IPS-NIHi7 (cell line): Measurements from ENCODE around the gene ADAMTSL5.
A peak's percentile ranks its signal among the peaks of the same experiment; 100 is the strongest.
"Not testable (repeated sequence)": the region's sequence is repeated elsewhere in the genome, so short reads cannot be mapped to it uniquely, and the experiment has no call there.

Source experiments
- DNase-seq: peaks from one replicate; pipeline ENCODE4 v3.0.0; 2012; ENCODE audit warnings: mixed read lengths; ENCODE audit errors: extremely low spot score

Gene ADAMTSL5

DNA sequence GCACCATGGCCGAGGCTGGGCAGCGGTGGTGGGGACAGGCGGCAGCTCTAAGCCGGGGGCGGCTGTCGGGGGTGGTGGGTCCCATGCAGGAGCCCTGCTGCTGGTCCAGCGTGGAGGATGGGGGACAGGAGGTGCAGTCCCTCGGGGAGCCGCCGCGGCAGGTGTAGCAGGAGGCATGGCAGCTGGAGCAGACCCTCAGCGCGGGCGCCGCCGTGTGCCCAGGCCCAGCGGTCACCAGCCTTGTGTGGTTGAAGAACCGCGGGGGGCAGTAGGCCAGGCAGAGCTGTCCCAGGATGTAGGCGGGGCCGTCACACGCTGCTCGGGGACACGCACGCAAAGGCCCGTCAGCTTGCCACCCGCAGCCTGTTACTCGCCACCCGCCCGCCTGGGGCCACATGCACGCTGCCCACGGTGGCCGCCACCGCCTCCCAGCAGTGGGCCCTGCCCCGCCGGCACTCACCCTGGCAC lies 30.9 kb downstream of the ADAMTSL5 start:
- no peak for DNase-seq

DNA sequence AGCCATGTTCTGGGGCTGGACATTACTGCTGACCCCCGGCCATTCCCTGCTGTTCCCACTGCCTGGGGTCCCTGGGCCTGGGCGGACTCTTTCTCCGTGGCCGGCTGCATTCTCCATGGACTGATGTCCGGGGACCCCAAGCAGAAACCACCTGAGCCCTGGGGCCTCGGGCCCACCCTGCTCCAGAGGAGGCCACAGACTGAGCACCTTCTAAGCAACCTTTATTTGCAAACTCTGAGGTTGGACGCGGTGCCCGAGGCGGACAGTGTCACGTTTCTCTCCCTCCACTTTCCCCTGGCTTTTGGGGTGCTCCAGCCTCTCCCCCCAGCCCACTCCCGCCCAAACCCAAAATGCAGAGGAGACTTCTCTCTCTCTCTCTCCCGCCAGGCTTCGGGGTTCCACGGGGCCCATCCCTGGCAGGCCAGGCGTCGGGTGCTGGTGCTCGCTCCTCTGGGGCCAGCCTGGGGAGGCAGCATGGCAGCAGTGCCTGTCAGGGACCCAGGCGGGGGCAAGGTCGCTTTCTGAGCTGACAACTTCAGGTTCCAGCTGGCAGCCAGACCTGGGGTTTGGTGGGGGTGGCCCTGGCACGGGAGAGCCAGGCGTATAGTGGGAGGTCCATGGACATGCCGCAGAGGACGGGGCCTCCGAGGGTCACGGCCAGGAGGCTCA lies 31.5 kb downstream of the ADAMTSL5 start:
- DNase-seq: no peak

DNA sequence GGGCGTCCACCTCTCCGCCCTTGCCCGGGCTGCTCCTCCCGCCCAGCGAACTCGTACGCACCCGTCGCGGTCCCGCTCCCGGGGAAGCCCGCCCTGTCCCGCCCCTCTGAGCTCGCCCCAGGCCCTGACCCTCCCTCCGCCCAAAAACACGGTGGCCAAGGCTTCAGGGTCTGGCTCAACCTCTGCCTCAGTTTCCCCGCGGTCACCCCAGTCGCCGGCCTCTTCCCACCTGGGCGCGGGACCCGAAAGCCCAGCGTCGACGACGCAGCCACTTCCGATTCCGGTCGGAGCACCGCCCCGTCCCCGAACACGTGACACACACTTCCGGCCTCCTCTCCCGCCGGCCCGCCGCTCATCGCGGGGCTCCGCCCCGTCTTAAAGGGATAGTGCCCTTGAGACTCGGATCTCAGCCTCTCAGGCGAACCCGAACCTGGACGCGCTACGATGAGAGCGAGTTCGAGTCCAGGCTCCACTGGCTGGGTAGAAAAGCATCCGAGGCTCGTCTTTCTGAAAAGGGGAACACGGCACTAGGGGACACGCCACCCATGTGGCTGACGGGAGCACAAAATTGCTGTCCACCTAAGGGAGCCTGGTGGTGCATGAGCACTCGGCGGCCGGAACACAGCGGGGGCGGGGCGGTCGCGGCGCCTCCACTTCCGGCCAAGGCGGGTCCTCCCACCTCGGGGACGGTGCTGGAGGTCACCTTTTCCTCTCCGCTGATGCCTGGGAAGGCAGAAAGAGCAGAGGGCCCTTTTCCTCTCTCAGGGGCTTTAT lies 33.7 kb downstream of the ADAMTSL5 start, which contains the start of gene C19orf25:
Gene C19orf25 (minus strand): TSS at position 282 of the 774 bp plus-strand sequence. CDS start 312 bp downstream, outside the sequence.
- DNase-seq: peak; percentile 94

DNA sequence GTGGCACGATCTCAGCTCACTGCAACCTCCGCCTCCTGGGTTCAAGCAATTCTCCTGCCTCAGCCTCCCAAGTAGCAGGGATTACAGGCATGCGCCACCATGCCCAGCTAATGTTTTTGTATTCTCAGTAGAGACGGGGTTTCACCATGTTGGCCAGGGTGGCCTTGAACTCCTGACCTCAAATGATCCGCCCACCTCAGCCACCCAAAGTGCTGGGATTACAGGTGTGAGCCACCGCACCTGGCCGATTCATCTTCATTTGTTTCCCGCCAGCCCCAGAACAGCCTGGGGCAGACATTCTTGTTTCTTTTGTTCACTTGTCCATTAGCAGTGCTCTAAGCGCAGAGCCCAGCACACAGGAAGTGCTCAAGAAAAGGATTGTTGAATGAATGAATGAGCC lies 35.8 kb downstream of the ADAMTSL5 start:
- DNase-seq: not testable (repeated sequence)

DNA sequence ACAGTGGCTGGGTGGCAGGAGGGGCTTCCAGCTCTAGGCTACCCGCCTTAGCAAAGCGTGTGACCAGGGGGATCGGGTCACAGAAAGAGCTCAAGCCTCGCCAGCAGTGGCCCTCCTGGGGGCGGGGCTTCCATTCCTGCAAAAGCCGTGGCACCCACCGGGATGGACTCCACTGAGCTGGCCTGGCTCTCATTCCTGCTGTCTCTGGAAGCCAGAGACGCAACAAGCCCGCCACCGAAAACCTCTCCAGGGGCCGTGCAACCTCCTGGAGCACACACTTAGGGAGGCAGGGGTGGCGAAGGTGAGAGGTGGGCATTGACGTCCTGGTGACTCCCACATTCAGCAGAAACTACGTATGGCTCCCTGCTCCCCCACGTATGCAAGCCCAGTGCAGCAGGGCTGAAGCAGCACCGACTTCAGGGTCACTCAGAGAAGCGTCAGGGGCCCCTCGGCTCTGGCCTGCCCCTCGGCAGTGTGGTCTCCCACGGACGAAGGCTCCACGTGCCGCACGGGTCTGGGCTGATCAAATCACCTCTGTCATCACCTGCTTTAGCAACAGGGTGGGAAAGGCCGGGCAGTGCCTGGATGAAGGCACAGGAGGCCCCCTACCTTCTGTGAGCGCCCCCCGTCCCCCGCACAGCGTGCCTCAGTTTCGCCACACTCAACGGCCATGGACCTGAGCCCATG lies 36.9 kb downstream of the ADAMTSL5 start:
- DNase-seq: no peak

DNA sequence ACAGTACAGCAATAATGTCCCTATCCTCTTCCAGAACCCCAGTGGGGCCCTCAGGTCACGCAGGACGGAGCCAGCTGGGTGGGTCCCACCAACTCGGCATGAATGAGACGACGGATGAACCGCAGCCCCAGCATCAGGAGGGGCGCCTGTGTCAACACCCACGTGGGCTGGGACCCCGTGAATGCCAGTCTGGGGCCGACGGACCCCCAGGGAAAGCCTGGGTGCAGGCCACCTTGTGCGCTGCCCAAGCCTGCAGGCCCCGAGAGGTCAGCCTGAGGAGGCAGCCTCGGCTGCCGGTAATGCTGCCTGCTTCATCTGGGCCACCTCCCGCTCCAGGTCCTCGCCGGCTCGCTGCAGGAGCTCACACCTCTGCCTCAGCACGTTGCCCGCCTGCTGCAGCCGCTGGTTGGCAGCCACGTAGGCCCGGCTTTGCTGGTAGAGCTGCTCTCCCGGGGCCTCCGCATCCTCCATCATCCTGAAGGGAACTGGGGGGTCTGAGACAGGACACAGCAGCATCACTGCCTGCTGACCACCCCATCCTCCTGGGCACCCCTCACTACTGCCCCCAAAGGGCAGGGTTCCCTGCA lies 38.0 kb downstream of the ADAMTSL5 start:
- no peak for DNase-seq

DNA sequence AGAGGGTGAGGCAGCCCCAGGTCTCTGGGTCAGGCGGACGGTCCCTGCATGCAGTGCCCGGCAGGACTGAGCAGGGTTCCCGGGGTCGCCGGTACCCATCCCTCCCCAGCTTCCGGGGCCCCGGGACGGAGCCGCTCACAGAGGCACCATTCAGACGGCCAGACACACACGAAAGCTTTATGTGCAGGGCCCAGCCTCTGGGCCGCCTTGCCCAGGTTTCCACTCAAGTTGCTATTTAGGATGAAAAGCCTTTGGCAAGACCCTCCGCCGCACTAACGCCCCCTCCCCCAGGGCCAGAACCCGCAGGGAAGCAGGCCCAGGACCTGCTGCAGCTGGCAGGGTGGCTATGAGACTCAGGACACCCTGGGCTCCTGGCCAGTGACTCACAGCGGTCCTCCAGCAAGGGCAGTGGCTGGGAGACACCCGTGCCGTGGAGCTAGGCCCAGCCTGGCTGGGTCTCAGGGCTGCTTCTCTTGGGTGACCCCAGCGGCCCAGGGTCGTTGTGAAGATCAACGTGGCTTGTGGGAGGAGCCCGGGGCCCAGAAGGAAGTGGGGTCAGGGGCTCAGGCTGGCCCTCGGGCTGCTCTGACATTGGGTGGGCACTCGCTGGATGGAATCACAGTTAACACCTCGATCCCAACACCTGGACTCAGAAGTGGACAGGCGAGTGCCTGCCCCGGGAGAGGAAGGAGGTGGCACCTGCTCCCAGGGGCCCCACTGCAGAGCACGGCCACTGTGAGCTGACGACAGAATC lies 38.6 kb downstream of the ADAMTSL5 start:
- DNase-seq: no peak

DNA sequence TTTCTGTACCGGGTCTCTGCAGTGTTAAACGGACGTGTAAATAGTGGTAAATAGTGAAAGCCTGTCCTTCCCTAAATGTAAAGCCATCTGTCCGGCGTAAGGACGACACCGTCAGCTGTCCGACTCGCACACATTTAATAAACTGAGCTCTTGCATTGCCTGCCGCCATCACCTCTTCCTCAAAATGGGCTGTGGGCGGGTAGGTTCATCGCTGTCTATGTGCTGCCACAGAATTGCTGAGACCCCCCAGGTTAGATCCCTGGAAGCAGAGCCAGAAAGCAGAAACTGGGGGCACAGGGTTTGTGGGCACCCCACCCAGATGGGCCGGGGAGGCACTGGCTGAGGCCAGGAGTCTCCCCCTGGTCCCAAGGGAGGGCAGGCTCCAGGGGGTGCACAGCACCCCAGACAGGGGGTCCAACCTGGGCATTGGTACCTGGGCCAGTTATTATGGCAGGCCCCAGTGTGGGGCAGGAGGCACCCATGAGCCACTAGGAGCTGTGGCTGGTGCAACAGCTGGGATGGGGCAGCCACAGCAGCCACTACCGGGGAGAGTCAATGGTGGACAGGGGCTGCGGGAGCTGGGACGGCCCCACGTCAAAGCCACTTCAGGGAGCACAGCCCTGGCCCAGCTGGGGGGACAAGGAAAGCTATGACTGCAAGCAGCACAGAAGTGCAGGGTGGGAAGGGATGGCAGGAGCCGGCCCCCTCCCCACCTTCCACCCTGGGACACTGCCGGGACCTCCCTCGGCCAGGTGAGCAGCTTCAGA lies 39.6 kb downstream of the ADAMTSL5 start:
- DNase-seq: no peak

DNA sequence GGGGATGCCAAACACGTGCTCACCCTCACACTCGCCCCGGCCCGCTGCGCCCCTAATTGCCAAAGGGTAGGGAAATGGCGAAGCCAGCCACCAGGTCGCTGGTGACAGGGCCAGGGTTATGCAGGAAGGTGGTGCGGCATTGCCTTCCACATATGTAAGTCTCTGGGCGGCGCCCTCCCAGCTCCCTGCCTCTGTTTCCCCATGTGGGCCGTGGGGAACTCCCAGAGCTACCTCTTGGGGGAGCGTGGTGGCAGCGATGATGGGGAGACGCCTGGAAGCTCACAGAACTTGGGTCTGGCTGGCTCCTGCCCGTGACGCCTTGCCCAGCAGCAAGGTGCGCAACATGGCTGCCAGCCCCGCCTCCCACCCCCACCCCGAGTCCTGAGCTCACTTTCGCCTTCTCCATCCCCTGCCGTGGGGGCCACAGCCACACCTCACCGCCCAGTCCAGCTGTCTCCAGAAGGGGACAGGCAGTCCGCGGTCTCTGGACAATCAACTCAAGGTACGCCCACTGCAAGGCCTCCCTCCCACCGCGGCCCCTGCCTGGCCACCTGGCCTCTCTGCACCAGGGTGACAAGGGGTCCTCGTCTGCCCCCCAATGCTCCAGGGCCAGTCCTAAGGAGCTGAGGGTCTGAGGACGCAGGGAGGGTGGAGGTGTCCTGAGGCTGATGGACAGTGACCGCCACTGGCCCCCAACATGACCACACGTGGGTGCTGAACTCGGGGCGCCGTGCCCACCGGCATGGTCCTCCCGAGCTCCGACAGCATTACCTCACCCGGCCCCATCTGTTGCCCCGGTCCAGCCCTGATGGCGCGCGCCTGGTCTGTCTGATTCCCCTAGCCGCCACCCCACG lies 40.4 kb downstream of the ADAMTSL5 start:
- no peak for DNase-seq

DNA sequence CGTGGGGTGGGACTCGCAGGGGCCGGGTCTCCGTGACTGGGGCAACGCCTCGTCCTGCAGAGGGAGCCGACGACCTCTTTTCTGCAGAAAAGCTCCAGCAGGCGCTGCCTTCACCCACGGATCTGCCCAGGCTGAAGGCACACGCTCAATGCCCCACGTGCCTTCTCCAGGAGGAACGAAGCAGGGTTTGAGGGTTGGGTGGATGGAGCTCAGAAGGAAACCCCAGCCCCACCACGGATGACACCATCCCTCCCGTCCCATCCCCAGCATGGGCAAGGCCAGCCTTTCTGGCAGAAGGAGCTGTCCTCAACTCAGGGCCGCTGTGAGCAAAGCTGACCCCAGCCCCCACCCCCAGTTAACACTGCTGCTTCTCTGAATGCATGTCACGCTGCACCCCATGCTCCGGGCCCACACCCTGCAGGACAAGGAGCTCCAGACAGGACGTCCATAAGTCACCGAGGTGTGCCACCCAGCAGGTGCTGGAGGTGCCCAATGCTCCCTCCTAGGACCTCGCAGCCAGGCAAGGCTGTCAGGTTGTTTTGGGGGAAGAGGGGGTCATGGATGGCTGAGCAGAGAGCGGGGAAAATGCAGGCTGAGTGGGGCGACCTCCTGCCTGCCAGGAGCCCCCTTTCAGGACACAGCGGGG lies 41.2 kb downstream of the ADAMTSL5 start:
- no peak for DNase-seq

DNA sequence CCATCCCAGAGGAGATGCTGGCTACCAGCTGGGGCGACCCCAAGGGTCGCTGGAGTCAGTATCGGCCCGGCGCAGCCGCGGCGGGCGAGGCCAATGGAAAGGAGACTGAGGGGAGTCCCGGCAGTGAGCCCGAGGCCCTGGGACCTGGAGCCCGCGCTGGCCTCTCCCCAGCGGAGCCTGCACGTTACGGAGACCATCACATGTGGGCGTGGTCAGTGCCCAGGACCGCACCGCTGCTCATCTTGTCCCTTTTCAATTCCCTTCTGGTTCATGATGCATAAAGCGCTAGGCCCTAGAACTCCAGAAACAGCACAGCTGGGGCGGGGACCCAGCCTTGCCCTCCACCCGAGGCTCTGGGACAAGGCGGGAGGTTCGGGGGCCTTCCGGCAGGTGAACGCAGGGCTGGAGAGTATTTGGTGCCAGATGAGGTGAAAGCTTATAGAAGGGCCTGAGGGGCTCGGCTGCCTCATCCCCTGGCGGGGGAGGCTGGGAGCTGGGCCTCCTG lies 41.8 kb downstream of the ADAMTSL5 start:
- peak; percentile 64 for DNase-seq

DNA sequence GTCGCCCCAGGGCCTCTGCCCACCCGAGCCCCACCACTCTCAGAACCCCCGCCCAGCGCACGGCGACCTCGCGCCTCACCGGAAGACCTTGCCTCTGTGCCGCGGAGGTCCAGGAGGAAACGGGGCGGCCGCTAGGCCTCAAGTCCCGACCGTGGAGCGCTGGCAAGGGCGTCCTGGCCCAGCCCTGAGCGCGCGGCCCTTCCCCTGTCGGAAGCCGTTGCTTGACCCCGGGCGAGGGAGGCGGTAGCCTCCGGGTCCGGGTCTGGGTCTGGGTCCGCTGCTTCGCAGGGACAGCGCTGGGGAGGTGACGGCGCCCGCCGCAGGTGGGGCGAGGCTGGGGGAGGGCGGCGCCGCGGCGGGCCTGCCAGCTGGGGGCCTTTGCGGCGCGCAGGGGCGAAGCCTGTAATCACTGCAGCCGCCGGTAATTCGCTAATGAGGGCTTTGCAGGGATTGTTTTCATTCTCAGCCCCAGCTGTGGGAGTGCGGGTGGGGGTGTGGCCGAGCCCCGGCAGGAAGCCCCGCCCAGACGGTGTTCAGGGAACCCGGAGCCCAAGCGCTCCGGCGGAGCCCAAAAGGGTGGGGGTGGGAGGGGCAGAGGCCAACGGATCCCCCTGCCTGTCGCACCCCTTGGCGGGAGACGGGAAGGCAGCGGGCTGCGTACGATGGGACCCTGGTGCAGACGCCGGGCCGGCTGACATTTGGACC lies 42.4 kb downstream of the ADAMTSL5 start:
- peak; percentile 74 for DNase-seq

DNA sequence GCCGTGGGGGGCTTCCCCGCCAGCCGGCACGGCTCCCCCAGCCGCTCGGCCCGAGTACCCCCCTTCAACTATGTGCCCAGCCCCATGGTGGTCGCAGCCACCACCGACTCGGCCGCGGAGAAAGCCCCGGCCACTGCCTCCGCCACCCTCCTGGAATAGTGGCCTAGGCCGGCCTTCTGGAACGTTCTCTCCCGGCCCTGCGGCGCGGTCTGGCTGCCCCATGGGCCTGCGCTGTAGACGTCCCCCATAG lies 42.8 kb downstream of the ADAMTSL5 start:
- no peak for DNase-seq

DNA sequence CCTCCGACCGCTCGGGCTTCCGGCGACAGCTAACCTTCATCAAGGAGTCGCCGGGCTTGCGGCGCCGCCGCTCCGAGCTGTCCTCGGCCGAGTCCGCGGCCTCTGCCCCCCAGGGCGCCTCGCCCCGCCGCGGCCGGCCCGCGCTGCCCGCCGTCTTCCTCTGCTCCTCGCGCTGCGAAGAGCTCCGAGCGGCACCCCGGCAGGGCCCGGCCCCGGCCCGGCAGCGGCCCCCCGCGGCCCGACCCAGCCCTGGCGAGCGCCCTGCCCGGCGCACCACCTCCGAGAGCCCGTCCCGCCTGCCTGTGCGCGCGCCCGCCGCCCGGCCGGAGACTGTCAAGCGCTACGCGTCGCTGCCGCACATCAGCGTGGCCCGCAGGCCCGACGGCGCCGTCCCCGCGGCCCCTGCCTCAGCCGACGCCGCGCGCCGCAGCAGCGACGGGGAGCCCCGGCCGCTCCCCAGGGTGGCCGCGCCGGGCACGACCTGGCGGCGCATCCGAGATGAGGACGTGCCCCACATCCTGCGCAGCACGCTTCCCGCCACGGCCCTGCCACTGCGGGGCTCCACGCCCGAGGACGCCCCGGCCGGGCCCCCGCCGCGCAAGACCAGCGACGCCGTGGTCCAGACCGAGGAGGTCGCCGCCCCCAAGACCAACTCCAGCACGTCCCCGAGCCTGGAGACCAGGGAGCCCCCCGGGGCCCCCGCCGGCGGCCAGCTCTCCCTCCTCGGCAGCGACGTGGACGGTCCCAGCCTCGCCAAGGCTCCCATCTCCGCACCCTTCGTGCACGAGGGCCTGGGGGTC lies 43.4 kb downstream of the ADAMTSL5 start:
- DNase-seq: peak; percentile 29

DNA sequence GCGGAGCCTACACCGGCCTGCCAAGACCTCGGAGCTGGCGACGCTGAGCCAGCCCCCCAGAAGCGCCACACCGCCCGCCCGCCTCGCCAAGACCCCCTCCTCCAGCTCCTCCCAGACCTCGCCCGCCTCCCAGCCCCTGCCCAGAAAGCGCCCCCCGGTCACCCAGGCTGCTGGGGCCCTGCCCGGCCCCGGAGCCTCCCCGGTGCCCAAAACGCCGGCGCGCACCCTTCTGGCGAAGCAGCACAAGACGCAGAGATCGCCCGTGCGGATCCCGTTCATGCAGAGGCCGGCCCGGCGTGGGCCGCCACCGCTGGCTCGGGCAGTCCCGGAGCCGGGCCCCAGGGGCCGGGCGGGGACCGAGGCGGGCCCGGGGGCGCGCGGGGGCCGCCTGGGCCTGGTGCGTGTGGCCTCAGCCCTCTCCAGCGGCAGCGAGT lies 44.0 kb downstream of the ADAMTSL5 start:
- DNase-seq: peak; percentile 42

DNA sequence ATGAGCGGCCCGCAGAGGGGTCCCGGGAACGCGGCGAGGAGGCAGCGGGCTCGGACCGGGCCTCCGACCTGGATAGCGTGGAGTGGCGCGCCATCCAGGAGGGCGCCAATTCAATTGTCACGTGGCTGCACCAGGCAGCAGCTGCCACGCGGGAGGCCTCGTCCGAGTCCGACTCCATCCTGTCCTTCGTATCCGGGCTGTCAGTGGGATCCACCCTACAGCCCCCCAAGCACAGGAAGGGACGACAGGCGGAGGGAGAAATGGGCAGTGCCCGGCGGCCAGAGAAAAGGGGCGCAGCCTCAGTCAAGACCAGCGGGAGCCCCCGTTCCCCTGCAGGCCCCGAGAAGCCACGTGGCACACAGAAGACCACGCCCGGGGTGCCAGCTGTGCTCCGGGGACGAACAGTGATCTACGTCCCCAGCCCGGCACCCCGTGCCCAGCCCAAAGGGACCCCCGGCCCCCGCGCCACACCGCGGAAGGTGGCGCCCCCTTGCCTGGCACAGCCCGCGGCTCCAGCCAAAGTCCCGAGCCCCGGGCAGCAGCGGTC lies 44.5 kb downstream of the ADAMTSL5 start:
- DNase-seq: no peak

DNA sequence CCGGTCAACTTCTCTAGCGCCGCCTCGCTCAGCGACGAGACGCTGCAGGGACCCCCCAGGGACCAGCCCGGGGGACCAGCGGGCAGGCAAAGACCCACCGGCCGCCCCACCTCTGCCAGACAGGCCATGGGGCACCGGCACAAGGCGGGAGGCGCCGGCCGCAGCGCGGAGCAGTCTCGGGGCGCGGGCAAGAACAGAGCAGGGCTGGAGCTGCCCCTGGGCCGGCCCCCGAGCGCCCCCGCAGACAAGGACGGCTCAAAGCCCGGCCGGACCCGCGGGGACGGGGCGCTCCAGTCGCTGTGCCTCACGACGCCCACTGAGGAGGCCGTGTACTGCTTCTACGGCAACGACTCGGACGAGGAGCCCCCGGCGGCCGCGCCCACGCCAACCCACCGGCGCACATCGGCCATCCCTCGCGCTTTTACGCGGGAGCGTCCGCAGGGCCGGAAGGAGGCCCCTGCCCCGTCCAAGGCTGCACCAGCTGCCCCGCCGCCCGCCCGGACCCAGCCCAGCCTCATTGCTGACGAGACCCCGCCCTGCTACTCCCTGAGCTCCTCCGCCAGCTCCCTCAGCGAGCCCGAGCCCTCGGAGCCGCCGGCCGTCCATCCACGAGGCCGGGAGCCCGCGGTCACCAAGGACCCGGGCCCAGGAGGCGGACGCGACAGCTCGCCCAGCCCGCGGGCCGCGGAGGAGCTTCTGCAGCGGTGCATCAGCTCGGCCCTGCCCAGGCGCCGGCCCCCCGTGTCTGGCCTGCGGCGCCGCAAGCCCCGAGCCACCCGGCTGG lies 45.1 kb downstream of the ADAMTSL5 start:
- peak; percentile 40 for DNase-seq
